Measurements from ENCODE around the gene BMPR1A.

DNA sequence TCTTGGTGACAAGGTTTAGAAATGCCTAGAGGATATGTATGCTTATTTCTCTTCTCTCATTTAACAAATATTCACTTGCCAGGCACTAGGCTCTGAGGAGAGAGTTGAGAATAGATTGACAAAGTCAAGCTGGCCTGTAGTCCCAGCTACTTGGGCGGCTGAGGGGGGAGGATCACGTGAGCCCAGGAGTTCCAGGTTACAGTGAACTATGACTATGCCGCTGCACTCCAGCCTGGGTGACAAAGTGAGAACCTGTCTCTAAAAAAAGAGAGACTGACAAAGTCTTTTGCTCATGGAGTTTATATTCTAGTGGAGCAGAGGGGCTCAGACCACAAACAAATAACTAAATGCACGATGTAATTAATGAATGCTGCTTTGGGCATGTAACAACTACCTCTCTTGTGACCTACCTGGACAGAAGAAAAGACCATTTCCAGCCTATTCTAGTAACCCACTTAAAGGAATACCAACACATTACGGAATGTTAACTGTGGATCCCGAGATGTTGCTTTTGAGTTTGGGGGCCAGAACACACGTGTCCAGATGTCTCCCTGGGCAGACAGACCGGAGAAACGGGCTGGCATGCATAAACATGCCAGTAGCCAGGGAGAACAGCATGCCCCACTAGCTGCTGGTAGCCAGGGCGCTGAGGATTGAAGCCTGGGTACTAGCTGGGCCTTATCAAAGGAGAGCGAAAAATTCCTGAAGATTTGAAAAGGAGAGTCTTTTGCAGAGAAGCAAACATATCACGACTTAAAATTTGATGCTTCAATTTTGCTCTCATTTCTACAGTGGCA is 2.6 kb upstream of the BMPR1A start:
- TF ChIP-seq, protein P1, sequence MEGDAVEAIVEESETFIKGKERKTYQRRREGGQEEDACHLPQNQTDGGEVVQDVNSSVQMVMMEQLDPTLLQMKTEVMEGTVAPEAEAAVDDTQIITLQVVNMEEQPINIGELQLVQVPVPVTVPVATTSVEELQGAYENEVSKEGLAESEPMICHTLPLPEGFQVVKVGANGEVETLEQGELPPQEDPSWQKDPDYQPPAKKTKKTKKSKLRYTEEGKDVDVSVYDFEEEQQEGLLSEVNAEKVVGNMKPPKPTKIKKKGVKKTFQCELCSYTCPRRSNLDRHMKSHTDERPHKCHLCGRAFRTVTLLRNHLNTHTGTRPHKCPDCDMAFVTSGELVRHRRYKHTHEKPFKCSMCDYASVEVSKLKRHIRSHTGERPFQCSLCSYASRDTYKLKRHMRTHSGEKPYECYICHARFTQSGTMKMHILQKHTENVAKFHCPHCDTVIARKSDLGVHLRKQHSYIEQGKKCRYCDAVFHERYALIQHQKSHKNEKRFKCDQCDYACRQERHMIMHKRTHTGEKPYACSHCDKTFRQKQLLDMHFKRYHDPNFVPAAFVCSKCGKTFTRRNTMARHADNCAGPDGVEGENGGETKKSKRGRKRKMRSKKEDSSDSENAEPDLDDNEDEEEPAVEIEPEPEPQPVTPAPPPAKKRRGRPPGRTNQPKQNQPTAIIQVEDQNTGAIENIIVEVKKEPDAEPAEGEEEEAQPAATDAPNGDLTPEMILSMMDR (IDR thresholded peaks at IDR 0.05; ENCODE audit: insufficient read depth, low read length): no peak
- TF ChIP-seq POLR2AphosphoS5 (IDR thresholded peaks at IDR 0.05; ENCODE audit: low read depth): no peak
- TF ChIP-seq, protein P2, sequence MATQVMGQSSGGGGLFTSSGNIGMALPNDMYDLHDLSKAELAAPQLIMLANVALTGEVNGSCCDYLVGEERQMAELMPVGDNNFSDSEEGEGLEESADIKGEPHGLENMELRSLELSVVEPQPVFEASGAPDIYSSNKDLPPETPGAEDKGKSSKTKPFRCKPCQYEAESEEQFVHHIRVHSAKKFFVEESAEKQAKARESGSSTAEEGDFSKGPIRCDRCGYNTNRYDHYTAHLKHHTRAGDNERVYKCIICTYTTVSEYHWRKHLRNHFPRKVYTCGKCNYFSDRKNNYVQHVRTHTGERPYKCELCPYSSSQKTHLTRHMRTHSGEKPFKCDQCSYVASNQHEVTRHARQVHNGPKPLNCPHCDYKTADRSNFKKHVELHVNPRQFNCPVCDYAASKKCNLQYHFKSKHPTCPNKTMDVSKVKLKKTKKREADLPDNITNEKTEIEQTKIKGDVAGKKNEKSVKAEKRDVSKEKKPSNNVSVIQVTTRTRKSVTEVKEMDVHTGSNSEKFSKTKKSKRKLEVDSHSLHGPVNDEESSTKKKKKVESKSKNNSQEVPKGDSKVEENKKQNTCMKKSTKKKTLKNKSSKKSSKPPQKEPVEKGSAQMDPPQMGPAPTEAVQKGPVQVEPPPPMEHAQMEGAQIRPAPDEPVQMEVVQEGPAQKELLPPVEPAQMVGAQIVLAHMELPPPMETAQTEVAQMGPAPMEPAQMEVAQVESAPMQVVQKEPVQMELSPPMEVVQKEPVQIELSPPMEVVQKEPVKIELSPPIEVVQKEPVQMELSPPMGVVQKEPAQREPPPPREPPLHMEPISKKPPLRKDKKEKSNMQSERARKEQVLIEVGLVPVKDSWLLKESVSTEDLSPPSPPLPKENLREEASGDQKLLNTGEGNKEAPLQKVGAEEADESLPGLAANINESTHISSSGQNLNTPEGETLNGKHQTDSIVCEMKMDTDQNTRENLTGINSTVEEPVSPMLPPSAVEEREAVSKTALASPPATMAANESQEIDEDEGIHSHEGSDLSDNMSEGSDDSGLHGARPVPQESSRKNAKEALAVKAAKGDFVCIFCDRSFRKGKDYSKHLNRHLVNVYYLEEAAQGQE (IDR thresholded peaks at IDR 0.05; ENCODE audit: insufficient replicate concordance, low read depth): no peak
- TF ChIP-seq GABPA (IDR thresholded peaks at IDR 0.05; ENCODE audit: low read depth): no peak
